ENCODE data around the gene TFF3. TPM values are rescaled to one million over a fixed set of nuclear protein-coding genes. Genes with fewer than 3 reads are reported as not detected.

TFF3 gene
- polyA plus RNA-seq, 1 donor: 585 TPM

- Histone ChIP-seq H3K4me1 (ENCODE audit: control insufficient read depth, insufficient read depth, low read length) (peaks cover 49% of the 10 kb centered on the region), H3K27me3 (ENCODE audit: control insufficient read depth, insufficient read depth, low read length) (no peaks in the 10 kb centered on the region), H3K36me3 (ENCODE audit: control insufficient read depth, insufficient read depth, low read length) (no peaks in the 10 kb centered on the region), H3K27ac (ENCODE audit: low read length) (peak overlapping the region; percentile 90), H3K4me3 (ENCODE audit: low read length) (no peak overlapping the region), H3K9me3 (ENCODE audit: control insufficient read depth, low read depth, low read length) (no peaks in the 10 kb centered on the region)
- WGBS (ENCODE audit: insufficient coverage, low lambda C conversion rate): no CpG with 5 or more reads among the region's 4 CpGs
- peak in 1 of 2 donors; percentile 74 for DNase-seq
Measured at GRCh38 chr21:42330380-42331371, 15.5 kb upstream of the TFF3 start.

- WGBS (ENCODE audit: insufficient coverage, low lambda C conversion rate): no CpG with 5 or more reads among the region's 6 CpGs
- H3K4me3 ChIP-seq (ENCODE audit: low read length): no peak overlapping the region
- no peak for DNase-seq
- H3K27me3 ChIP-seq (ENCODE audit: control insufficient read depth, insufficient read depth, low read length): no peaks in the 10 kb centered on the region
- no peaks in the 10 kb centered on the region for H3K36me3 ChIP-seq (ENCODE audit: control insufficient read depth, insufficient read depth, low read length)
- peaks cover 3% of the 10 kb centered on the region for H3K9me3 ChIP-seq (ENCODE audit: control insufficient read depth, low read depth, low read length)
- no peak overlapping the region for H3K27ac ChIP-seq (ENCODE audit: low read length)
- peaks cover 24% of the 10 kb centered on the region for H3K4me1 ChIP-seq (ENCODE audit: control insufficient read depth, insufficient read depth, low read length)
Measured at GRCh38 chr21:42324896-42325295, 9.7 kb upstream of the TFF3 start.

- H3K9me3 ChIP-seq (ENCODE audit: control insufficient read depth, low read depth, low read length): peaks cover 3% of the 10 kb centered on the region
- no peak overlapping the region for H3K4me3 ChIP-seq (ENCODE audit: low read length)
- peaks cover 38% of the 10 kb centered on the region for H3K4me1 ChIP-seq (ENCODE audit: control insufficient read depth, insufficient read depth, low read length)
- no CpG with 5 or more reads among the region's 4 CpGs for WGBS (ENCODE audit: insufficient coverage, low lambda C conversion rate)
- H3K27ac ChIP-seq (ENCODE audit: low read length): no peak overlapping the region
- no peaks in the 10 kb centered on the region for H3K27me3 ChIP-seq (ENCODE audit: control insufficient read depth, insufficient read depth, low read length)
- no peaks in the 10 kb centered on the region for H3K36me3 ChIP-seq (ENCODE audit: control insufficient read depth, insufficient read depth, low read length)
- DNase-seq: no peak
Measured at GRCh38 chr21:42321845-42322244, 6.6 kb upstream of the TFF3 start.

- Histone ChIP-seq H3K27ac (ENCODE audit: low read length) (peak overlapping the region; percentile 60), H3K36me3 (ENCODE audit: control insufficient read depth, insufficient read depth, low read length) (no peaks in the 10 kb centered on the region), H3K9me3 (ENCODE audit: control insufficient read depth, low read depth, low read length) (peaks cover 3% of the 10 kb centered on the region), H3K4me1 (ENCODE audit: control insufficient read depth, insufficient read depth, low read length) (peaks cover 44% of the 10 kb centered on the region), H3K27me3 (ENCODE audit: control insufficient read depth, insufficient read depth, low read length) (no peaks in the 10 kb centered on the region), H3K4me3 (ENCODE audit: low read length) (no peak overlapping the region)
- 96% methylated on average over 4 of the region's 10 CpGs for WGBS (ENCODE audit: insufficient coverage, low lambda C conversion rate)
- DNase-seq: no peak
Measured at GRCh38 chr21:42321231-42321630, 6.0 kb upstream of the TFF3 start.

- H3K4me1 ChIP-seq (ENCODE audit: control insufficient read depth, insufficient read depth, low read length): peaks cover 48% of the 10 kb centered on the region
- no peak overlapping the region for H3K4me3 ChIP-seq (ENCODE audit: low read length)
- 100% methylated on average over 2 of the region's 8 CpGs for WGBS (ENCODE audit: insufficient coverage, low lambda C conversion rate)
- H3K27me3 ChIP-seq (ENCODE audit: control insufficient read depth, insufficient read depth, low read length): no peaks in the 10 kb centered on the region
- H3K36me3 ChIP-seq (ENCODE audit: control insufficient read depth, insufficient read depth, low read length): no peaks in the 10 kb centered on the region
- peaks cover 3% of the 10 kb centered on the region for H3K9me3 ChIP-seq (ENCODE audit: control insufficient read depth, low read depth, low read length)
- DNase-seq: no peak
- peak overlapping the region; percentile 60 for H3K27ac ChIP-seq (ENCODE audit: low read length)
Measured at GRCh38 chr21:42320791-42321190, 5.6 kb upstream of the TFF3 start.

- Histone ChIP-seq H3K9me3 (ENCODE audit: control insufficient read depth, low read depth, low read length) (peaks cover 3% of the 10 kb centered on the region), H3K4me3 (ENCODE audit: low read length) (no peak overlapping the region), H3K36me3 (ENCODE audit: control insufficient read depth, insufficient read depth, low read length) (no peaks in the 10 kb centered on the region), H3K27ac (ENCODE audit: low read length) (peak overlapping the region; percentile 60), H3K4me1 (ENCODE audit: control insufficient read depth, insufficient read depth, low read length) (peaks cover 56% of the 10 kb centered on the region), H3K27me3 (ENCODE audit: control insufficient read depth, insufficient read depth, low read length) (no peaks in the 10 kb centered on the region)
- peak in 1 of 2 donors; percentile 76 for DNase-seq
- WGBS (ENCODE audit: insufficient coverage, low lambda C conversion rate): no CpG with 5 or more reads among the region's 17 CpGs
Measured at GRCh38 chr21:42319851-42320572, 4.8 kb upstream of the TFF3 start.

- Histone ChIP-seq H3K9me3 (ENCODE audit: control insufficient read depth, low read depth, low read length) (peaks cover 3% of the 10 kb centered on the region), H3K27me3 (ENCODE audit: control insufficient read depth, insufficient read depth, low read length) (no peaks in the 10 kb centered on the region), H3K36me3 (ENCODE audit: control insufficient read depth, insufficient read depth, low read length) (no peaks in the 10 kb centered on the region), H3K4me1 (ENCODE audit: control insufficient read depth, insufficient read depth, low read length) (peaks cover 63% of the 10 kb centered on the region), H3K4me3 (ENCODE audit: low read length) (no peak overlapping the region), H3K27ac (ENCODE audit: low read length) (peak overlapping the region; percentile 60)
- DNase-seq: no peak
- WGBS (ENCODE audit: insufficient coverage, low lambda C conversion rate): no CpG with 5 or more reads among the region's 10 CpGs
Measured at GRCh38 chr21:42319376-42319775, 4.2 kb upstream of the TFF3 start.

- DNase-seq: peak in 1 of 2 donors; percentile 6
- Histone ChIP-seq H3K36me3 (ENCODE audit: control insufficient read depth, insufficient read depth, low read length) (no peaks in the 10 kb centered on the region), H3K4me3 (ENCODE audit: low read length) (no peak overlapping the region), H3K9me3 (ENCODE audit: control insufficient read depth, low read depth, low read length) (peaks cover 3% of the 10 kb centered on the region), H3K27ac (ENCODE audit: low read length) (peak overlapping the region; percentile 97), H3K27me3 (ENCODE audit: control insufficient read depth, insufficient read depth, low read length) (no peaks in the 10 kb centered on the region), H3K4me1 (ENCODE audit: control insufficient read depth, insufficient read depth, low read length) (peaks cover 76% of the 10 kb centered on the region)
- WGBS (ENCODE audit: insufficient coverage, low lambda C conversion rate): no CpG with 5 or more reads among the region's 20 CpGs
Measured at GRCh38 chr21:42317826-42318746, 2.9 kb upstream of the TFF3 start.

GRCh38 chr21:42317341-42317741 lies 2.1 kb upstream of the TFF3 start:
- Histone ChIP-seq H3K4me1 (ENCODE audit: control insufficient read depth, insufficient read depth, low read length) (peaks cover 83% of the 10 kb centered on the region), H3K36me3 (ENCODE audit: control insufficient read depth, insufficient read depth, low read length) (no peaks in the 10 kb centered on the region), H3K4me3 (ENCODE audit: low read length) (peak overlapping the region; percentile 28), H3K9me3 (ENCODE audit: control insufficient read depth, low read depth, low read length) (peaks cover 3% of the 10 kb centered on the region), H3K27ac (ENCODE audit: low read length) (peak overlapping the region; percentile 97), H3K27me3 (ENCODE audit: control insufficient read depth, insufficient read depth, low read length) (no peaks in the 10 kb centered on the region)
- DNase-seq: peak in 1 of 2 donors; percentile 69
- no CpG with 5 or more reads among the region's 8 CpGs for WGBS (ENCODE audit: insufficient coverage, low lambda C conversion rate)

All from large intestine (tissue), 3 donors.